Epithelial cell of esophagus (primary cell): ENCODE data around the gene LRTM2.

Experiments used
- DNase-seq: peaks from one replicate; pipeline ENCODE4 v3.0.0; 2010; ENCODE audit warnings: low read depth
- H3K4me3 ChIP-seq: 2 replicates; pipeline ENCODE4 v1.5.1; 2011; ENCODE audit warnings: mild to moderate bottlenecking, low read length, control low read depth
- CTCF ChIP-seq: IDR thresholded peaks from 2 replicates; pipeline ENCODE4 v1.5.1; 2011; ENCODE audit warnings: low read depth, mild to moderate bottlenecking, low read length, control low read depth, inconsistent platforms; ENCODE audit not compliant: insufficient read depth; ENCODE audit errors: missing control alignments

LRTM2 gene

GRCh38 chr12:1877169-1877878 is 57.0 kb downstream of the LRTM2 start:
- no peak for TF ChIP-seq CTCF
- H3K4me3 ChIP-seq: no peak overlapping the region
- DNase-seq: no peak

DNA sequence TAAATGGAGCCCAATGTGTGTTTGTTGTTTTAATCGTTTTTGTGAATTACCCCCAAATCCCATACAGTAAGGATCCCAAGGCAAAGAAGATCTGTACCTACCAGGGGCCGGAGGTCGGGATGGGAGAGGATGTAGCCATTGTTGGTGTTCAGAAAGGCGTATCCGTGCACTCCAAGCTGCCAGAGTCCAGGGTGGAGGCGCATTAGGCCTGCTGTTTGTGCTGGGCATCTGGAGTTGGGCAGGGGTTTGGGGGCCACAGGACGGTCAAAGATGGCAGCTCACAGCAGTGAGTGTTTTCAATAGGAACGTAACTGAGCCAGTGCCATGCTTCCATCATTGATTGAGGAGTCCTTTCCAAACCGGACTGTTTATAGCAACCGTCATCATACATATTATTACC is 57.8 kb downstream of the LRTM2 start:
- no peak overlapping the region for H3K4me3 ChIP-seq
- DNase-seq: no peak
- no peak for TF ChIP-seq CTCF

GRCh38 chr12:1878695-1879094 is 58.3 kb downstream of the LRTM2 start:
- no peak for TF ChIP-seq CTCF
- no peak overlapping the region for H3K4me3 ChIP-seq
- no peak for DNase-seq

- no peak for TF ChIP-seq CTCF
- no peak for DNase-seq
These were observed 59.3 kb downstream of the LRTM2 start for GRCh38 chr12:1879633-1880032.

GRCh38 chr12:1880153-1880845 is 59.9 kb downstream of the LRTM2 start:
- no peak for TF ChIP-seq CTCF
- no peak for DNase-seq
- no peak overlapping the region for H3K4me3 ChIP-seq

More at GRCh38 chr12:1879633-1880032, 59.3 kb downstream of the LRTM2 start:
- H3K4me3 ChIP-seq: no peak overlapping the region

DNA sequence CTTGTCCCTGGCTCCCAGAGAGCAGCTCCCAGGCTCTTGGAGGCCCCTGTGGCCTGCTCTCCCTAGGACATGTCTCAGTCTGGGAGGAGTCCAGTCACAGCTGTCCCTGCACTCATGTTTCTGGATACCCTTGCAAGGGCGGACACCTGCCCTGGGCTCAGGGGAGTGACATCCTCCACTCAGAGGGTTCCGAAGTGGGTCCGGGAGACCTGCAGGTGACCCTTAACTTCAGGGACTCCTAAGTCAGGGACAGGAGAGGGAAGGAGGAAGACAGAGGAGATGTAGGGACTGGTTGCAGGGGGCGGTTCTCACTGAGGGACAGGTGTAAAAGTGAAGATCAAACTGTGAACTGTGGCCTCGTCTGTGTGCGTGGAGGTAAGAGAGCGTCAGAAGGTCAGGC is 60.5 kb downstream of the LRTM2 start:
- no peak for TF ChIP-seq CTCF
- no peak overlapping the region for H3K4me3 ChIP-seq

More for the DNA sequence above, 60.5 kb downstream of the LRTM2 start:
- DNase-seq: no peak
